Stromal cell of bone marrow (primary cell): ENCODE results near the gene LECT2.

Source experiments
- DNase-seq: peaks from one replicate; pipeline ENCODE4 v3.0.0-alpha.2; 2012; ENCODE audit warnings: low read depth

The LECT2 gene

GRCh38 chr5:135934939-135935338 lies 19.8 kb downstream of the LECT2 start:
- no peak for DNase-seq

- DNase-seq = no peak
Observed at GRCh38 chr5:135930949-135931295, 23.9 kb downstream of the LECT2 start.

GRCh38 chr5:135930029-135930948 lies 24.5 kb downstream of the LECT2 start:
- no peak for DNase-seq

- DNase-seq = peak; percentile 38
Observed at GRCh38 chr5:135921388-135921787, 33.4 kb downstream of the LECT2 start.

GRCh38 chr5:135920199-135920598 lies 34.6 kb downstream of the LECT2 start:
- no peak for DNase-seq

- no peak for DNase-seq
Observed at GRCh38 chr5:135916638-135917263, 38.0 kb downstream of the LECT2 start.

- no peak for DNase-seq
Observed at GRCh38 chr5:135915466-135916001, 39.2 kb downstream of the LECT2 start.

- no peak for DNase-seq
Observed at GRCh38 chr5:135913713-135914626, 40.8 kb downstream of the LECT2 start.

GRCh38 chr5:135905144-135905543 lies 49.6 kb downstream of the LECT2 start:
- no peak for DNase-seq

- no peak for DNase-seq
Observed at GRCh38 chr5:135901633-135902032, 53.1 kb downstream of the LECT2 start.

- no peak for DNase-seq
Observed at GRCh38 chr5:135900276-135900675, 54.5 kb downstream of the LECT2 start.

GRCh38 chr5:135898651-135899050 lies 56.1 kb downstream of the LECT2 start:
- no peak for DNase-seq
